A549 (cell line): ENCODE measurements around the gene TCF25. TPM values are rescaled to one million over a fixed set of nuclear protein-coding genes. Genes with fewer than 3 reads are reported as not detected.
"Not testable (repeated sequence)": the region's sequence is repeated elsewhere in the genome, so short reads cannot be mapped to it uniquely, and the experiment has no call there.

ENCODE experiments used
- ATAC-seq, 2 experiments: fragments of 200-7000 bp in 1 of 2; fragments of >200 bp in 1 of 2; cut with Nextera tagmentation in 1 of 2; cut with Tn5 transposase in 1 of 2; 3 replicates each; pipeline versions ENCODE4 v1.8.0 to v1.9.1; 2018 to 2020; ENCODE audit warnings: mild to moderate bottlenecking in 1 of 2, moderate library complexity in 1 of 2
- CTCF ChIA-PET: fragments of 300-600 bp; sonication (Branson Sonifier 250); formaldehyde crosslinking; extraction: SDS; loops from one replicate; lab custom pipeline; 2021; ENCODE audit warnings: antibody characterized with exemption, inconsistent platforms; lab: Yijun Ruan, JAX
- POLR2A ChIA-PET: fragments of 350-600 bp; formaldehyde crosslinking; extraction: SDS; loops from one replicate; lab custom pipeline; 2021; ENCODE audit warnings: antibody characterized with exemption, inconsistent platforms; lab: Yijun Ruan, JAX
- DNase-seq, 2 experiments: peaks; one replicate each; pipeline versions ENCODE4 v3.0.0 to v3.0.0-alpha.2; 2011 to 2016; ENCODE audit warnings: low read depth in 1 of 2, low spot score in 1 of 2
- FAIRE-seq: peaks from 2 replicates; lab custom pipeline; 2011; peaks lifted over from hg19 to GRCh38; lab: Jason Lieb, UNC
- H3K27ac ChIP-seq, 2 experiments: fragments of >200 bp; sonication (Bioruptor Twin); formaldehyde crosslinking; 3 replicates each; pipeline ENCODE4 v1.5.1; 2016 to 2017
- H3K4me1 ChIP-seq: fragments of >200 bp; sonication (Bioruptor Twin); formaldehyde crosslinking; 3 replicates; pipeline ENCODE4 v1.6.1; 2016
- H3K4me2 ChIP-seq: fragments of >200 bp; sonication (Bioruptor Twin); formaldehyde crosslinking; 3 replicates; pipeline ENCODE4 v1.6.1; 2016
- H3K4me3 ChIP-seq: fragments of >200 bp; sonication (Bioruptor Twin); formaldehyde crosslinking; 3 replicates; pipeline ENCODE4 v1.5.1; 2016
- H3K9me3 ChIP-seq: fragments of >200 bp; sonication (Bioruptor Twin); formaldehyde crosslinking; 3 replicates; pipeline ENCODE4 v1.6.1; 2016
- EHMT2 ChIP-seq: fragments of 200-600 bp; sonication (generic); IDR thresholded peaks from 2 replicates; pipeline ENCODE4 v1.6.1; 2016; ENCODE audit warnings: antibody characterized with exemption, low read depth, mild to moderate bottlenecking, moderate library complexity
- FOSB ChIP-seq: fragments of 250-450 bp; sonication (Bioruptor Pico); IDR thresholded peaks from 2 replicates; pipeline ENCODE4 v1.5.0; 2020; ENCODE audit warnings: mild to moderate bottlenecking, moderate library complexity
- HEYL ChIP-seq: fragments of 250-450 bp; sonication (Bioruptor Pico); IDR thresholded peaks from 2 replicates; pipeline ENCODE4 v1.8.0; 2021; ENCODE audit warnings: mild to moderate bottlenecking, moderate library complexity
- RARB ChIP-seq: fragments of 250-450 bp; sonication (Bioruptor Pico); IDR thresholded peaks from 2 replicates; pipeline ENCODE4 v1.8.0; 2021; ENCODE audit warnings: mild to moderate bottlenecking, moderate library complexity
- RFX5 ChIP-seq: fragments of 450-650 bp; IDR thresholded peaks from 2 replicates; pipeline ENCODE4 v1.7.1; 2014; ENCODE audit warnings: antibody characterized with exemption, mild to moderate bottlenecking, moderate library complexity
- SREBF2 ChIP-seq: fragments of 450-650 bp; IDR thresholded peaks from 2 replicates; pipeline ENCODE4 v1.6.1; 2014; ENCODE audit warnings: mild to moderate bottlenecking, moderate library complexity
- ZC3H11A ChIP-seq: fragments of 450-650 bp; IDR thresholded peaks from 2 replicates; pipeline ENCODE4 v1.6.1; 2014; ENCODE audit warnings: antibody characterized with exemption, mild to moderate bottlenecking
- ZSCAN20 ChIP-seq: fragments of 250-450 bp; sonication (Bioruptor Pico); IDR thresholded peaks from 2 replicates; pipeline ENCODE4 v1.8.0; 2022; ENCODE audit warnings: mild to moderate bottlenecking, moderate library complexity
- WGBS: methylation state at CpG from one replicate; pipeline ENCODE4 v1.1.6; 2017; ENCODE audit errors: missing lambda C conversion rate; 5-methylcytosine and 5-hydroxymethylcytosine counted together
- polyA plus RNA-seq, 4 experiments: library from polyadenylated mRNA; depleted of rRNA in 3 of 4; stranded (reverse); fragments of >200 nt; fragmentation: RNase III in 1 of 4; extraction: RNeasy Plus Mini Kit Qiagen cat#74134 plus additional on column Dnase treatment in 1 of 4; gene quantifications; 2 replicates in 3 of 4; 3 replicates in 1 of 4; pipeline ENCODE4 v1.2.3, GENCODE V29; 2011 to 2017
- TF ChIP-seq, protein P1 (sequence below): fragments of 250-450 bp; sonication (Bioruptor Pico); IDR thresholded peaks from 2 replicates; pipeline ENCODE4 v1.5.0; 2021; ENCODE audit warnings: mild to moderate bottlenecking, moderate library complexity, borderline replicate concordance
- TF ChIP-seq, protein P2 (sequence below): IDR thresholded peaks from 2 replicates; pipeline ENCODE4 v1.6.1; 2012
- TF ChIP-seq, protein P3 (sequence below): fragments of >200 bp; sonication (Bioruptor Twin); formaldehyde crosslinking; IDR thresholded peaks from 3 replicates; pipeline ENCODE4 v1.6.1; 2016

Gene TCF25
- polyA plus RNA-seq, 2 of the 4 experiments (the other 2 are of a cell fraction) = 125 TPM

DNA sequence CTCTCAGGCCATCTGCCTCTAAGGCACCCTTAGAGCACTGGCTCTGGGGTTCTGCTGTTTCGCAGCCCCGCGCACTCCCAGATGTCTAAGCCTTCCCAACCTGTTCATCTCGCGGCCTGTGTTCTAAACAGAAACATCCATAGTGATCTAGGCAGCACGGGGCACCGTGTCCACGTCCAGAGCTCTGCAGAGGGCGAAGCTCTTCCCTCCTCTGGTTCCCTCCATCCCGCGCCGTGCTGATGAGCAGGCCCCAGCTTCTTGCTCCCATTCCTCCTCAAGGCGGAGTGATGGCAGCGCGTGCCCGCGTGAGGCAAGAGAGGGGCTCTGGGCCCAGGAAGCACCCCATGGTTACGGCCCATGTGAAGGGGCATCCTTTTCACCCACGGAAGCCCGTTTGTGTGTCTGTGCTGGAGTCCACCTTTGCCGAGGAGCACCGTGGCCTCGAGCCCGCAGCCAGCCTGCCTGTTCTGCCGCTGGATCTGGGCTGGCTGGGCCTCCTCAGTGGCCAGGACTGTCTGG, 41.5 kb upstream of the TCF25 start:
- ChIA-PET POLR2A (interaction anchor here (0.7 kb wide), 1 partner anchor 74 kb away, joined by 4 read pairs; no protein-coding TSS in a partner anchor), CTCF (interaction anchor here (0.6 to 2.6 kb wide), 4 partner anchors 11 to 104 kb away, joined by 3 to 16 read pairs (median 4); no protein-coding TSS in a partner anchor)
- H3K4me1 ChIP-seq = peaks cover 13% of the 10 kb centered on the region
- no peak overlapping the region for H3K4me2 ChIP-seq
- DNase-seq = no peak
- FAIRE-seq = no peak
- no peak overlapping the region for H3K27ac ChIP-seq
- 94% methylated on average over 25 of the region's 25 CpGs for WGBS
- ATAC-seq = no peak
- no peak overlapping the region for H3K4me3 ChIP-seq
- H3K9me3 ChIP-seq = no peaks in the 10 kb centered on the region
- no peak for TF ChIP-seq RFX5

DNA sequence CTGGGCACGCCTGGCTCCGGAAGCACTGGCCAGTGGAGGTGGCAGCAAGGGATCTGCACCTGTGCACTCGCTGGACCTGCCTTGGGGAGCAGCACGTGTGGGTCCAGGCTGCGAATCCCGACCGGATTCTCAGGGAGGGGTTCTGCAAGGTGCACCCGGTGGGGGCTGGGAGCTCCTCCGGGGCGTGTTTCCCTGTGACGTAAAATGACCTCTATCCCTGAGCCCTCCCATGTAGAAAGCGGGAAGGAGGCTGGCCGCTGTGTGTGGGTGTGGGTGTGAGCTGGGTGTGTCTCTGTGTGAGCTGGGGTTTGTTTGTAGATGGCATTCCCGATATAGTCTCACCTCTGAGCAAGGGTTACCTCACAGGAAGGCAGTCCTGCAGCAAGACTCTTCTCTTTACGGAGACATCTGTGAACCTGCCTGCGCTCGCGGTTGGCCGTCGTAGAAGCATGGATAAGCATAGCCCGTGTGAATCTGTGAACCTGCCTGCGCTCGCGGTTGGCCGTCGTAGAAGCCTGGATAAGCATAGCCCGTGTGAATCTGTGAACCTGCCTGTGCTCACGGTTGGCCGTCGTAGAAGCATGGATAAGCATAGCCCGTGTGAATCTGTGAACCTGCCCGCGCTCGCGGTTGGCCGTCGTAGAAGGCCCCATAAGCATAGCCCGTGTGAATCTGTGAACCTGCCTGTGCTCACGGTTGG, 39.6 kb upstream of the TCF25 start:
- H3K4me2 ChIP-seq, FAIRE-seq, ATAC-seq, H3K27ac ChIP-seq, H3K4me3 ChIP-seq, H3K9me3 ChIP-seq, POLR2A ChIA-PET: not testable (repeated sequence)
- H3K4me1 ChIP-seq = peaks cover 20% of the 10 kb centered on the region
- WGBS = 83% methylated on average over 29 of the region's 39 CpGs
- CTCF ChIA-PET = interaction anchor here (2.6 kb wide), 1 partner anchor 27 kb away, joined by 16 read pairs; no protein-coding TSS in a partner anchor
- DNase-seq = peak in 1 of 2 experiments; percentile 51

DNA sequence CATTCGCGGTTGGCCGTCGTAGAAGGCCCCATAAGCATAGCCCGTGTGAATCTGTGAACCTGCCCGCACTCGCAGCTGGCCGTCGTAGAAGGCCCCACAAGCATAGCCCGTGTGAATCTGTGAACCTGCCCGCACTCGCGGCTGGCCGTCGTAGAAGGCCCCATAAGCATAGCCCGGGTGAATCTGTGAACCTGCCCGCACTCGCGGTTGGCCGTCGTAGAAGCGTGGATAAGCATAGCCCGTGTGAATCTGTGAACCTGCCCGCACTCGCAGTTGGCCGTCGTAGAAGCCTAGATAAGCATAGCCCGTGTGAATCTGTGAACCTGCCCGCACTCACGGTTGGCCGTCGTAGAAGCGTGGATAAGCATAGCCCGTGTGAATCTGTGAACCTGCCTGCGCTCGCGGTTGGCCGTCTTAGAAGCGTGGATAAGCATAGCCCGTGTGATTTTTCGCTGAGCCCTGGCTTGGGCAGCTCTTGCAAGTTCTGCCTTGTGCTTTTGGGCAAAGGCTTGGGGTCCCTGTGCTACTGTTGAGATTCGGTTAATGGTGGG, 38.5 kb upstream of the TCF25 start:
- CTCF ChIA-PET, POLR2A ChIA-PET: not testable (repeated sequence)

DNA sequence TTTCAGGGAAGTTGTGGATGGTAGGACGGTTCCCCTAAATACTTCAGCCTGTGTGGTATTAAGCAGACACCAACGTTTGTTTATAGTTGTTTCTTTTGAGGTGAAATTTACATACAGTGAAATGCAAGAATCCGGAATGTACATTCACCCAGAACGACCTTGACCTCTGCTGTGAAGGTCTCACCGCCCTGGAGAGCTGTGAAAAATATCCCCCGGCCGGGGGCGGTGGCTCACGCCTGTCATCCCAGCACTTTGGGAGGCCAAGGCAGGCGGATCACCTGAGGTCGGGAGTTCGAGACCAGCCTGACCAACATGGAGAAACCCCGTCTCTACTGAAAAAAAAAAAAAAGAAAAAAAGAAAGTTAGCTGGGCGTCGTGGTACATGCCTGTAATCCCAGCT, 36.9 kb upstream of the TCF25 start:
- H3K27ac ChIP-seq, H3K4me2 ChIP-seq, DNase-seq, H3K4me3 ChIP-seq, FAIRE-seq, H3K9me3 ChIP-seq, ATAC-seq, POLR2A ChIA-PET: not testable (repeated sequence)
- peaks cover 14% of the 10 kb centered on the region for H3K4me1 ChIP-seq
- WGBS = 81% methylated on average over 15 of the region's 15 CpGs
- CTCF ChIA-PET = interaction anchor here (0.8 to 2.9 kb wide), 4 partner anchors 24 to 82 kb away, joined by 3 to 25 read pairs (median 3); partner anchors contain the start of gene MC1R

More for the DNA sequence above, 38.5 kb upstream of the TCF25 start:
- not testable (repeated sequence) for H3K4me3 ChIP-seq, ATAC-seq, FAIRE-seq, H3K27ac ChIP-seq, DNase-seq, H3K9me3 ChIP-seq, H3K4me2 ChIP-seq
- WGBS = 98% methylated on average over 42 of the region's 42 CpGs
- peaks cover 14% of the 10 kb centered on the region for H3K4me1 ChIP-seq

DNA sequence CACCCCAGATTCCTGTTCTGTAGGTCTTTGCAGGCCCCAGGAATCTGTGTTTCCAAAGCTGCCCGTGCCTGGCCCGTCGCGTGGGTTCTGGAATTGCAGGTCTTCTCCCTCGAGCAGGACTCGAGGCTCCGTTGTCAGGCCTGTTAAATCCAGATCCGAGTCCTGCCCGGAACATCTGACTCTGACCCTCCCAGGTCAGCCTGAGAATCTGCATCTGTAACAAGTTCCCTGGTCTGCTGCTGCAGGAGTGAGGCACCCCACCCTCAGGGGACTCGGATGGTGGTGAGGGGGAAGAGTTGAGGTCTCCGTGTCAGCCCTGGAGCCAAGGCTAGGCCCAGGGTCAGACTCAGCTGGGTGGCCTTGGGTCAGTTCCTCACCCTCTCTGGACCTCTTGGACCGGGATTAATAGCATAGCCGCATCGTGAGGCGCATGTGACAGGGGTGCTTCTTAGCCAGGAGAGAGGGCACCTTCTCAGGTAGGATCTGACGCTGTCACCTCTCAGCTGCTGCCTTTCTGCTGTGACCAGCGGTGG, 36.3 kb upstream of the TCF25 start:
- Histone ChIP-seq H3K9me3 (no peaks in the 10 kb centered on the region), H3K4me2 (peak overlapping the region; percentile 66), H3K4me1 (peaks cover 14% of the 10 kb centered on the region), H3K27ac (peak overlapping the region; percentile 57 to 67; a peak in 5 of 6 replicates), H3K4me3 (no peak overlapping the region)
- POLR2A ChIA-PET = interaction anchor here (0.9 kb wide), 1 partner anchor 36 kb away, joined by 5 read pairs; the partner anchor contains the start of gene TCF25
- no peak for DNase-seq
- CTCF ChIA-PET = interaction anchor here (0.8 to 2.9 kb wide), 4 partner anchors 23 to 81 kb away, joined by 3 to 25 read pairs (median 3); partner anchors contain the start of gene MC1R
- 90% methylated on average over 15 of the region's 17 CpGs for WGBS
- TF ChIP-seq SREBF2 (no peak), RARB (CRISPR knock-in tag) (no peak), EHMT2 (no peak), ZSCAN20 (CRISPR knock-in tag) (no peak), HEYL (CRISPR knock-in tag) (no peak), FOSB (CRISPR knock-in tag) (no peak), ZC3H11A (no peak)
- TF ChIP-seq, protein P1, sequence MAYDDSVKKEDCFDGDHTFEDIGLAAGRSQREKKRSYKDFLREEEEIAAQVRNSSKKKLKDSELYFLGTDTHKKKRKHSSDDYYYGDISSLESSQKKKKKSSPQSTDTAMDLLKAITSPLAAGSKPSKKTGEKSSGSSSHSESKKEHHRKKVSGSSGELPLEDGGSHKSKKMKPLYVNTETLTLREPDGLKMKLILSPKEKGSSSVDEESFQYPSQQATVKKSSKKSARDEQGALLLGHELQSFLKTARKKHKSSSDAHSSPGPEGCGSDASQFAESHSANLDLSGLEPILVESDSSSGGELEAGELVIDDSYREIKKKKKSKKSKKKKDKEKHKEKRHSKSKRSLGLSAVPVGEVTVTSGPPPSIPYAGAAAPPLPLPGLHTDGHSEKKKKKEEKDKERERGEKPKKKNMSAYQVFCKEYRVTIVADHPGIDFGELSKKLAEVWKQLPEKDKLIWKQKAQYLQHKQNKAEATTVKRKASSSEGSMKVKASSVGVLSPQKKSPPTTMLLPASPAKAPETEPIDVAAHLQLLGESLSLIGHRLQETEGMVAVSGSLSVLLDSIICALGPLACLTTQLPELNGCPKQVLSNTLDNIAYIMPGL = no peak
- TF ChIP-seq, protein P2, sequence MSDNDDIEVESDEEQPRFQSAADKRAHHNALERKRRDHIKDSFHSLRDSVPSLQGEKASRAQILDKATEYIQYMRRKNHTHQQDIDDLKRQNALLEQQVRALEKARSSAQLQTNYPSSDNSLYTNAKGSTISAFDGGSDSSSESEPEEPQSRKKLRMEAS = no peak
- TF ChIP-seq, protein P3, sequence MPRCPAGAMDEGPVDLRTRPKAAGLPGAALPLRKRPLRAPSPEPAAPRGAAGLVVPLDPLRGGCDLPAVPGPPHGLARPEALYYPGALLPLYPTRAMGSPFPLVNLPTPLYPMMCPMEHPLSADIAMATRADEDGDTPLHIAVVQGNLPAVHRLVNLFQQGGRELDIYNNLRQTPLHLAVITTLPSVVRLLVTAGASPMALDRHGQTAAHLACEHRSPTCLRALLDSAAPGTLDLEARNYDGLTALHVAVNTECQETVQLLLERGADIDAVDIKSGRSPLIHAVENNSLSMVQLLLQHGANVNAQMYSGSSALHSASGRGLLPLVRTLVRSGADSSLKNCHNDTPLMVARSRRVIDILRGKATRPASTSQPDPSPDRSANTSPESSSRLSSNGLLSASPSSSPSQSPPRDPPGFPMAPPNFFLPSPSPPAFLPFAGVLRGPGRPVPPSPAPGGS = no peak
- peak; percentile 20; a peak in 2 of 6 replicates for ATAC-seq
- no peak for FAIRE-seq
